ENCODE results near the gene FAM174C.

The FAM174C gene

GRCh38 chr19:1268226-1269064, 6.9 kb upstream of the FAM174C start:
- H3K27ac ChIP-seq = peak overlapping the region; percentile 98

GRCh38 chr19:1269065-1269477, 6.3 kb upstream of the FAM174C start, which contains the start of gene CIRBP:
Gene CIRBP, plus strand, starts transcription at chr19:1269332. Its CDS starts 1,602 bp downstream, at chr19:1270934.
- TF ChIP-seq CTCF (conservative IDR thresholded peaks at IDR 0.05) = no peak
- peak within 1 kb of the TSS; percentile 98 for H3K27ac ChIP-seq

More at GRCh38 chr19:1268226-1269064, 6.9 kb upstream of the FAM174C start:
- no peak for TF ChIP-seq CTCF (conservative IDR thresholded peaks at IDR 0.05)

GRCh38 chr19:1269478-1270212, 5.7 kb upstream of the FAM174C start:
- peak overlapping the region; percentile 98 for H3K27ac ChIP-seq
- TF ChIP-seq CTCF (conservative IDR thresholded peaks at IDR 0.05) = no peak

- no peak for TF ChIP-seq CTCF (conservative IDR thresholded peaks at IDR 0.05)
- H3K27ac ChIP-seq = peak overlapping the region; percentile 98
Measured at GRCh38 chr19:1270213-1270853, 5.0 kb upstream of the FAM174C start.

GRCh38 chr19:1270854-1271527, 4.3 kb upstream of the FAM174C start:
- TF ChIP-seq CTCF (conservative IDR thresholded peaks at IDR 0.05) = no peak

GRCh38 chr19:1271528-1272422, 3.6 kb upstream of the FAM174C start:
- no peak for TF ChIP-seq CTCF (conservative IDR thresholded peaks at IDR 0.05)
- peak overlapping the region; percentile 98 for H3K27ac ChIP-seq

More at GRCh38 chr19:1270854-1271527, 4.3 kb upstream of the FAM174C start:
- peak overlapping the region; percentile 98 for H3K27ac ChIP-seq
